ENCODE measurements around the gene RASL11A.
"Not testable (repeated sequence)": the region's sequence is repeated elsewhere in the genome, so short reads cannot be mapped to it uniquely, and the experiment has no call there.

The RASL11A gene

DNA sequence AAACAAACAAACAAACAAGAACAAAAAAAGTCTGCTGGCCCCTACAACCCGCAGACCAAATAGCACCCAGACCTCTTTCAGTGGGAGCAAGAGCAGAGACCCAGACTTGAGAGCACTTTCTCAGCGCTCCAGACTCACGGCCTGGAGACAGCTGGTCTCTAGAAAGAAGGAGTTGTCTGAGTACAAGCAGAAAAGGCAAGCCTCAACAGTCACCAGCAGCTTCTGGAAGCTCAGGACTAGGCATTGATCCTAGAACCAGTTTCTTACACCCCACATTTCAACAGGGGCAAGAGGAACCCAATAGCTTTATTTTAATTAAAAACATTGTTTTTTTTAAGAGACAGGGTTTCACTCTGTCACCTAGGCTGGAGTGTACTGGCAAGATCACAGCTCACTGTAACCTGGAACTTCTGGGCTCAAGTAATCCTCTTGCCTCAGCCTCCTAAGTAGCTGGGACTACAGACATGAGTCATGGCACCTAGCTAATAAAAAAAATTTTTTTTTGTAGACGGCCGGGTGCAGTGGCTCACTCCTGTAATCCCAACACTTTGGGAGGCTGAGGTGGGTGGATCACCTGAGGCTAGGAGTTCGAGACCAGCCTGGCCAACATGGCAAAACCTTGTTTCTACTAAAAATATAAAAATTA is 30.4 kb downstream of the RASL11A start:
- DNase-seq: no peak

DNA sequence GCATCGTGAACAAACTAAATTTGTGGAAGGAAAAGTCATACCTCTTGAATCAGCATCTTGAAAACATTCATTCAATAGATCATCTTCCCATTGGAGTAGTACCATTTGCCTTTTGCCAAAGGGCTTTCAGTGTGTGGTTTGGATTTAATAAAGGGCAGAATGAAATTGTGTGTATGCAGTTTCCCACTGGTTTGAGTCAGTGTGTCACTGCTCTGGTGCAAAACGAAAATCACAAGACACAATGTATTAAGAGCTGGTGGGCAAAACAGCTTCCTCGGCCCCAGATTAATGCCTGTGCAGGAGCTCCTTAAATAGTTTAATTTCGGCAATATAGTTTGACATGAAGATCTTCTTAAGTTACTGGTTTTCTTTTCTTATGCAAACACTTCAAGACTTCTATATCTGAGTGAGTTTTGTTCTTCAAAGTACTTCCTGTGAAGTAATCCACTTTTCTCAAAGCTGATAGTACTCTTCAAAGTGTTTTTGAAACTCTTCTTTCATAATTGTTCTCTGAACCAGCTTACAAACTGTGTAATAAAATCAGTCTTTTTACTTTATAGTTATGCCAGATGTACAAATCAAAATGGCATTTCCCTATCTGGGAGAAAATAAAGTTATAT is 32.1 kb downstream of the RASL11A start:
- DNase-seq: no peak

DNA sequence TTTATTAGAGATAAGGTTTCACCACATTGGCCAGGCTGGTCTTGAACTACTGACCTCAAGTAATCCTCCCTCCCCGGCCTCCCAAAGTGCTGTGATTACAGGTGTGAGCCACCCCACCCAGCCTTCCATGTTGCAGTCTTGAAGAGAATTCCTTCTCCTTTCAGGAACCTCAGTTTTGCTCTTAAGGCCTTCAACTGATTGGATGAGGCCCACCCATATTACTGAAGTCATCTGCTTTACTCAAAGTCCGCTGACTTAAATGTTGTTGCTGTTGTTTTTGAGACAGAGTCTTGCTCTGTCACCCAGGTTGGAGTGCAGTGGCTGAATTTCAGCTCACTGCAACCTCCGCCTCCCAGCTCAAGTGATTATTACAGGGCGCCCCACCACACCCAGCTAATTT is 33.5 kb downstream of the RASL11A start:
- DNase-seq: no peak

DNA sequence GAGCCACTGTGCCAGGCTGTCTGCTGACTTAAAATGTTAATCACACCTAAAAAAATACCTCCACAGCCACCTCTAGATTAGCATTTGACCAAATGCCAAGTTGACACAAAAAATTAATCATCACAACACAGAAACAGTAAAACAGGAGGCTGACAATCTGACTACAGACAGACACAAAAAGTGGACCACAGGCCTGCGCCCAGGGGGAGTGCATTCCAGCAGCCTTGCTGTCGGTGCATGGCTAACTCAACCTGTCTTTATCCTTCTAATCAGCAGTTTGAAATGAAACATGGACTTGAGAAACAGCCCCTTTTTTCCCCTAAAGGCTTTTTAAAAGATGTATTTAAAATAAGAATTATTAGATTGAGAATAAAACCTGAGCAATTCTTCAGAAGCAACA is 34.0 kb downstream of the RASL11A start:
- peak; percentile 66 for DNase-seq

DNA sequence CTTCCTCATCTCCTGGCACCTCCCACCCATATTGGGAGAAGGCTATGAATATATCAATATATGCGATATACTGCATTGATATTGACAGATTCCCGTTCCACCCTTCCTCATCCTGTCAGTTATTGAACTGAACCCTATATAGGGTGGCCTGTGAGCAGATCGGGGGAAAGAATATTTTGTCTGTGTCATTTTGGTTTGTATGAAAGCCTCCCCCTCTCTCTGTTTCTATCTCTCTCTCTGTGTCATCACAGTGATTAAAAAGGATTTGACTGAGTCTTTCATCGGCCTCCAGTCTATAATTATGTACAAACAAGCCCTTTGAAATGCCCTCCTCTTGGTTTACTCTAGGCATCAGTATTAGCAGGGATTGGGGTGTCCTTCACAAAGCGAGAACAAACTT is 35.7 kb downstream of the RASL11A start:
- DNase-seq: no peak

DNA sequence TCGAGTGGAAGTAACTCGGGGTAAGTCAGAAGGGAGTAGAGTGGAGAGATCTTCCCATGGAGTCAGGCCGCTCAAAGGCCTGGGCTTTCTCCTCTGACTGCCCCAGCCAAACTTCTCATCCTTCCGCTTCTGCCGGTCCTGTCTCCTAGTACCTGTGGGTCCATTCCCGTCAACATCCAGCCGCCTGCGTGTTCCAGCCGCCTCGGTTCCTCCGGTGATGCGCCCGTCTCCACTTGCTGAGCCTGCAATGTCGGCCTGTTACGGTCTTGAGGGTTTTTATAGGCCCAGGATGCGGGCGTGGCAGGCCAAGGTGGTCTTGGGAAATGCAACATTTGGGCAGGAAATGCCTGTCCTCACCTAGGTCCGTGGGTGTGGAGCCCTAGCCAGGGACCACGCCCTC is 38.3 kb downstream of the RASL11A start:
- DNase-seq: no peak

DNA sequence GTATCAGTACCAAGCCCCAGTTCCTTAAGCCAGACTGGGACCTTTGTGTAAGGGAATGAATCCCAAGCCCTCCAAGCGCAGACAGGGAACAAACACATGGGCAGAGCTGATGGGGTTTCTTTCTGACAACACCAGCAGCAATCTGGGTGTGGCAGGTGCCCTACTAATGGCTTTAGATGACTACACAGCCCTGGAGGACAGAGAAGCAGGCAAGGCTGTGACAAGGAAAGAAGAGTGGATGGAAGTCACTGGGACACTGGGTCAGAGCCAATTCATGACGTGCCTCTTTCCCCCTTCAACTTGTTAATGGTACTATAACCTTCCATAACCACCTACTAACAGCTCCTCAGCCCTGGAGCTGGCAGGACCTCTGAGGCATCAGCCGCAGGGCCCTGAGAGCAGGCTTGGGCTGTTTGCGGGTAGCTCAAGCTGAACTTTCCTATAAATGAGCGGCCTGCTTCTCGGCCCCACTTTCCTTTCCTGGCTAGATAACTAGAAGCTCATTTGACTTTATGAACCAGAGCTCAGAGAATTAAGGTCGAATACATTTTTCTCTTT is 38.9 kb downstream of the RASL11A start:
- DNase-seq: no peak

DNA sequence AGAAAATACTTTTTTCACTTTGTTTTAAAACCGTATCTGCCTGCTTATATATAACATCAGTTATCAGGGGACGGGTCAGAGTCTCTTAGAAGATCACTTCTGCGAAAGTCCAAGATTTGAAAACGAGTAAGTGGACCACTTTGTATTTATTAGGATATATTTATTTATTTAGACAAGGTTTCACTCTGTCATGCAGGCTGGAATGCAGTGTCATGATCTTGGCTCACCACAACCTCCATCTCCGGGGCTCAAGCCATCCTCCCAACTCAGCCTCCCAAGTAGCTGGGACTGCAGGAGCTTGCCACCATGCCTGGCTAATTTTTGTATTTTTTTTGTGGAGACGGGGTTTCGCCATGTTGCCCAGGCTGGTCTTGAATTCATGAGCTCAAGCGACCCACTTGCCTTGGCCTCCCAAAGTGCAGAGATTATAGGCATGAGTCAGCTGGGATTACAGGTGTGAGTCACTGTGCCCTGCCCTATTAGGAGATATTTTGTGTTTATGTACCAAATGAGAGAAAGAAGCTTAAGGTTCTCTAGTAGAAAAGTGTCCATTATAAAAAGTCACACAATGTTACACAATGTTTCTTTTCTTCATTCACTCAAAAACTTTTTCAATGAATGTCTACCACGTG is 39.5 kb downstream of the RASL11A start:
- DNase-seq: no peak

DNA sequence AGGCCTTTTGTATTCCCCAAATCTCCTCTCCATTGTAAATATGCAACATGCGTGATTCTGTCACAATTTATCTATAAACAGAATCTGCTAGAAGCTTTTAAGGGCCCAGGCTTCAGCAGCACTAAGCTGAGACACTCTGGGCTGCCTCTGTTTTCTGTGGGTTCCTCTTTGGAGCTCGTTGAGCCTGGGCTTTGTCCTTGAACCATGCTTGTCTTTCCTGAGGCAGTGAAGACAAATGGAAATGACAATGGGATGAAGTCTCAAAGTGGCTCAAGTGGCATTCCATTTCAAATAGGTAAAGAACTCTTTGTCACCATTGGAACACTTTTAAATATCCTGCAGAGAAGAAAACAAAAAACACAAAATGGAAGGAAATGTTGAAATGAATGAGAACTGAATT is 40.3 kb downstream of the RASL11A start:
- DNase-seq: no peak

DNA sequence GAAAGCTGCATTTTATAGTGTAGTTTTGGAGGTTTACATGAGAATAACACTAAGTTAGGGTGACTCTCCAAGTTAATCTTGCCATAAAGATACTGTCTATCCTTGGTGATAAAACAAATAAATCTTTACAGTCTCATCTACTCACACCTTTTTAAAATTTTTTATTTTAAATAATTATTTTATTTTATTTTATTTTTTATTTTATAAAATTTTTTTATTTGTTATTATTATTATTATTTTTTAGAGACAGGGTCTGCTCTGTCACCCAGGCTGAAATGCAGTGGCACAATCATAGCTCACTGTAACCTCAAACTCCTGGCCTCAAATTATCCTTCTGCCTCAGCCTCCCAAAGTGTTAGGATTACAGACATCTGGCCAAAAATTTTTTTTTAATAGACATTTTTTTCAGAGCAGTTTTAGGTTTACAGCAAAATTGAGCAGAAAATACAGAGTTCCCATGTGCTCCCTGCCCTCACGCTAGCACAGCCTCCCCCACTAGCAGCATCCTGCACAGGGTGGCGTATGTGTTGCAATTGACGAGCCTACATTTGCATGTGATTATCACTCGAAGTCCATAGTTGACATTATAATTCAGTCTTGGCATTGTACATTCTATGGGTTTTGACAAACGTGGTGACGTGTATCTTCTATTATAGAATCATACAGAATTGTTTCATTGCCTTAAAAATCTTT is 41.0 kb downstream of the RASL11A start:
- no peak for DNase-seq

DNA sequence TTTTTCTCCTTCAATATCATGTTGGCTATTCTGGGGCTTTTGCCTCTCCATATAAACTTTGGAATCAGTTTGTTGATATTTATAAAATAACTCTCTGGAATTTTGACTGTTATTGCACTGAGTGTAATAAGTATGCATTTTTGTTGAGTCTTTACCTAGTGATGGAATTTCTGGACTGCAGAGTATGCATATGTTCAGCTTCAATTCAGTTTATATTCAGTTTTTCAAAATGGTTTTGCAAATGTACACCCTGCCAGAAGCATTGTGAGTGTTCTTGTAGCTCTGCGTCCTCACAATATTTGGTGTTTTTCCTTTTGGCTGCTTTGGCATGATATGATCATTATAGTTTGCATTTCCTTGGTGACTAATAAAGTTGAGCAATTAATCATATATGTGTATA is 43.1 kb downstream of the RASL11A start:
- DNase-seq: no peak

DNA sequence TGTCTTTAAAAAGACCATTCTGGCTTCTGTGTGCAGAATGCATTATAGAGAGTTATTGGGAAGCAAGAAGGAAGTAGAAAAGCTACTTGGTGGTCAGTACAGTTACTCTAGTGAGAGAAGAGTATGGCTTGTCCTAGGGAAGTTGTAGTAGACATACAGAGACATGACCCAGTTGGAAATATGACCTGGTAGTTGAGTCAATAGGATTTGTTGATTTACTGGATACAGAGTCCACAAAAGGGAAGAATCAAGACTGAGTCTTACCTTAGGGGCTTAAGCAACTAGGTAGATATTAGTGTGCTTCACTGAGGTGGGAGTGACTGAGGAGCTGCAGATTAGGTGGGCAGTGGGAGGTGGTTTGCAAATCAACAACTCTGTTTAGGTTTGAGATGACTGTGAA is 48.8 kb downstream of the RASL11A start:
- no peak for DNase-seq

DNA sequence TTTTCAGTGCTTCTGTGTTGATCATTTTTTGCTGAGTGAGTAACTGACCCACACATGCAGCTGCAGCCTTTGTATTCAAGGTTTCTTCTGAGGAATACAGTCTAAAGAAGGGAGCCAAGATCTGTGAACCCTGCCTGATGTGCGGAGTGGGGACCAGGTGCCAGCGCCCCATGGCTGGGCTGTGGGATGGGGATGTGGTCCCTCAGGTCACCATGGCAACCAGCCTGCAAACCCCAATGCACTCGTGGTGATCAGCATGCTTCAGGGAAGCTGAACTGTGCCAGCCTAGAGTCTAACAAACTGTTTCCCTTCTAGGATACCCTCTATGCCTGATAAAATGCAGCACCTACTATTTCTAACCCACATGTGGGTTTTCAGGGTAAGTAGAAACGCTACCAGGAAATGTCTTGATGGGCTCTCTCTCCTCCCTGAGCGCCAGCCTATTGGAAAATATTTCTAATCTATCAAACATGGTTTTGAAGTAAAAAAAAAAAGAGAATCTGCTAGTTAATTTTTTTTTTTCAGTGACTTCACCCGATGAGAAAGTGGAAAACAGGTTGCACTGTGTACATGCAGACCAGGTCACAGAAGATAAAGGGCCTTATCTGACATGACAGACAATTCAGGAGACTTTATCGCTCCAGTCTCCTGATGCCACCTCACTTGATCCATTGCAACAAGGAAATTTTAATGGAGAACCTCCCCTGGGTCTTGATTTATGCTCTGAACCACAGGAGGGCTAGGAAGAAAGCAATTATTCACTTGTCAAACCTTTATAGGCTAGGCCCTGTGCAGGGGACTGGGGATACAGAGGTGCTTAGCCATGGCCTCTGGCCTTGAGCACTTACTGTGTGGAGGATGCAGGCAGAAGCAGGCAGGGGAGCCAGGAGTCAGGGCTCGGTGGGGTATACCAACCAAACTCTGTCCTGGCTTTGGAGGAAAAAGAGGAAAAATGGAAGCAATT is 51.1 kb downstream of the RASL11A start:
- DNase-seq: no peak

DNA sequence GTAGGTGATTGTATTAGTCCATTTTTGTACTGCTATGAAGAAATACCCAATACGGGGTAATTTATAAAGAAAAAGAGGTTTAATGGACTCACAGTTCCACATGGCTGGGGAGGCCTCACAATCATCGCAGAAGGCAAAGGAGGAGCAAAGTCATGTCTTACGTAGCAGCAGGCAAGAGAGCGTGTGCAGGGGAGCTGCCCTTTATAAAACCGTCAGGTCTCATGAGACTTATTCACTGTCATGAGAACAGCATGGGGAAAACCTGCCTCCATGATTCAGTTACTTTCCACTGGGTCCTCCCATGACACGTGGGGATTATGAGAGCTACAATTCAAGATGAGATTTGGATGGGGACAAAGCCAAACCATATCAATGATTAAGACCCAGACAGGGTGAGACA is 51.8 kb downstream of the RASL11A start:
- not testable (repeated sequence) for DNase-seq

All from islet precursor cell (in vitro differentiated cells).